Upper lobe of right lung (tissue), 1 donor: Measurements from ENCODE around the gene ST6GALNAC4. TPM values are rescaled to one million over a fixed set of nuclear protein-coding genes. Genes with fewer than 3 reads are reported as not detected.

Experiments
- ATAC-seq: fragments of 200-7000 bp; cut with Tn5 transposase; one replicate; pipeline ENCODE4 v1.9.1; 2020; ENCODE audit warnings: mild to moderate bottlenecking, moderate library complexity
- DNase-seq: peaks from one replicate; pipeline ENCODE4 v3.0.0-alpha.2; 2020
- H3K27ac ChIP-seq: fragments of 200-600 bp; one replicate; pipeline ENCODE4 v1.8.0; 2022
- H3K27me3 ChIP-seq: fragments of 200-600 bp; one replicate; pipeline ENCODE4 v1.8.0; 2022; ENCODE audit warnings: mild to moderate bottlenecking
- H3K36me3 ChIP-seq: fragments of 200-600 bp; one replicate; pipeline ENCODE4 v1.8.0; 2022
- H3K4me1 ChIP-seq: fragments of 200-600 bp; one replicate; pipeline ENCODE4 v1.8.0; 2022
- H3K4me3 ChIP-seq: fragments of 200-600 bp; one replicate; pipeline ENCODE4 v1.8.0; 2022; ENCODE audit warnings: mild to moderate bottlenecking
- H3K9me3 ChIP-seq: fragments of 200-600 bp; one replicate; pipeline ENCODE4 v1.8.0; 2022
- CTCF ChIP-seq: fragments of 200-600 bp; IDR thresholded peaks from one replicate; pipeline ENCODE4 v1.8.0; 2022; ENCODE audit warnings: antibody characterized with exemption
- intact Hi-C: fragments of 100-400 bp; cut with DNase I; formaldehyde crosslinking; loops from one replicate; pipeline ENCODE4 v1.11.0; 2022
- total RNA-seq: library from RNA; stranded (reverse); fragmentation: NEBNext Ultra II Directional; extraction: Animal tissue kit (Norgen Biotek cat#: 25700); gene quantifications from one replicate; pipeline ENCODE4 v1.2.1, GENCODE V29; 2021
- donor health status: DM: no; HTN: yes; CAD: no; lungs with severe emphysema.

ST6GALNAC4 gene
- total RNA-seq, 1 donor from 2014 or later: 58.8 TPM

GRCh38 chr9:127945338-127945737 lies 28.5 kb upstream of the ST6GALNAC4 start:
- no peak for DNase-seq
- H3K27ac ChIP-seq: no peak overlapping the region
- TF ChIP-seq CTCF: no peak
- H3K9me3 ChIP-seq: no peaks in the 10 kb centered on the region
- no peaks in the 10 kb centered on the region for H3K4me1 ChIP-seq
- H3K36me3 ChIP-seq: peaks cover 28% of the 10 kb centered on the region
- intact Hi-C loops: loop anchor here (10.0 kb wide), 1 partner anchor 169 kb away; no protein-coding TSS in a partner anchor
- H3K4me3 ChIP-seq: no peak overlapping the region
- ATAC-seq: no peak
- H3K27me3 ChIP-seq: no peaks in the 10 kb centered on the region

GRCh38 chr9:127944586-127945218 lies 27.9 kb upstream of the ST6GALNAC4 start:
- no peak for TF ChIP-seq CTCF
- no peak overlapping the region for H3K27ac ChIP-seq
- H3K4me1 ChIP-seq: no peaks in the 10 kb centered on the region
- no peaks in the 10 kb centered on the region for H3K9me3 ChIP-seq
- no peak overlapping the region for H3K4me3 ChIP-seq
- peaks cover 28% of the 10 kb centered on the region for H3K36me3 ChIP-seq
- no peaks in the 10 kb centered on the region for H3K27me3 ChIP-seq
- ATAC-seq: no peak
- intact Hi-C loops: loop anchor here (5.0 to 10.0 kb wide), 2 partner anchors 93 to 170 kb away; no protein-coding TSS in a partner anchor
- no peak for DNase-seq

- Histone ChIP-seq H3K27ac (no peak overlapping the region), H3K36me3 (peaks cover 28% of the 10 kb centered on the region), H3K4me3 (no peak overlapping the region), H3K9me3 (no peaks in the 10 kb centered on the region), H3K4me1 (no peaks in the 10 kb centered on the region), H3K27me3 (no peaks in the 10 kb centered on the region)
- ATAC-seq: peak; percentile 91
- intact Hi-C loops: loop anchor here (5.0 to 10.0 kb wide), 2 partner anchors 94 to 171 kb away; no protein-coding TSS in a partner anchor
- TF ChIP-seq CTCF: peak; percentile 92
- peak; percentile 93 for DNase-seq
Observed at GRCh38 chr9:127943731-127944144, 26.9 kb upstream of the ST6GALNAC4 start.

- no peak overlapping the region for H3K27ac ChIP-seq
Observed at GRCh38 chr9:127943011-127943662, 26.3 kb upstream of the ST6GALNAC4 start.

More at GRCh38 chr9:127943011-127943662, 26.3 kb upstream of the ST6GALNAC4 start:
- Histone ChIP-seq H3K4me3 (no peak overlapping the region), H3K4me1 (no peaks in the 10 kb centered on the region), H3K9me3 (no peaks in the 10 kb centered on the region), H3K36me3 (peaks cover 28% of the 10 kb centered on the region), H3K27me3 (no peaks in the 10 kb centered on the region)
- ATAC-seq (no peak), DNase-seq (no peak)
- intact Hi-C loops: loop anchor here (5.0 to 10.0 kb wide), 2 partner anchors 94 to 172 kb away; no protein-coding TSS in a partner anchor
- TF ChIP-seq CTCF: no peak
